WERI-Rb-1 (cell line): ENCODE measurements around the gene MUC5B.

Source experiments
- DNase-seq: peaks from one replicate; pipeline ENCODE4 v3.0.0-alpha.2; 2020
- H3K27ac ChIP-seq: fragments of 250-450 bp; sonication (Bioruptor Pico); 2 replicates; pipeline ENCODE4 v1.5.1; 2020; ENCODE audit warnings: mild to moderate bottlenecking, moderate library complexity
- H3K27me3 ChIP-seq: fragments of 250-450 bp; sonication (Bioruptor Pico); 2 replicates; pipeline ENCODE4 v1.5.1; 2021; ENCODE audit warnings: mild to moderate bottlenecking, low read depth, moderate library complexity; ENCODE audit not compliant: insufficient read depth, severe bottlenecking
- H3K36me3 ChIP-seq: fragments of 250-450 bp; sonication (Bioruptor Pico); 2 replicates; pipeline ENCODE4 v1.5.1; 2020; ENCODE audit warnings: mild to moderate bottlenecking, moderate library complexity
- H3K4me3 ChIP-seq: 2 replicates; pipeline ENCODE4 v1.5.1; 2011; ENCODE audit warnings: low read depth, mild to moderate bottlenecking, control low read depth, low read length
- H3K9me3 ChIP-seq: fragments of 250-450 bp; sonication (Bioruptor Pico); 2 replicates; pipeline ENCODE4 v1.5.1; 2021; ENCODE audit warnings: mild to moderate bottlenecking, moderate library complexity; ENCODE audit not compliant: severe bottlenecking
- TF ChIP-seq, protein P1 (sequence below): IDR thresholded peaks from 2 replicates; pipeline ENCODE4 v1.5.1; 2011; ENCODE audit warnings: low read depth, mild to moderate bottlenecking, control low read depth, inconsistent platforms, low read length

MUC5B gene

DNA sequence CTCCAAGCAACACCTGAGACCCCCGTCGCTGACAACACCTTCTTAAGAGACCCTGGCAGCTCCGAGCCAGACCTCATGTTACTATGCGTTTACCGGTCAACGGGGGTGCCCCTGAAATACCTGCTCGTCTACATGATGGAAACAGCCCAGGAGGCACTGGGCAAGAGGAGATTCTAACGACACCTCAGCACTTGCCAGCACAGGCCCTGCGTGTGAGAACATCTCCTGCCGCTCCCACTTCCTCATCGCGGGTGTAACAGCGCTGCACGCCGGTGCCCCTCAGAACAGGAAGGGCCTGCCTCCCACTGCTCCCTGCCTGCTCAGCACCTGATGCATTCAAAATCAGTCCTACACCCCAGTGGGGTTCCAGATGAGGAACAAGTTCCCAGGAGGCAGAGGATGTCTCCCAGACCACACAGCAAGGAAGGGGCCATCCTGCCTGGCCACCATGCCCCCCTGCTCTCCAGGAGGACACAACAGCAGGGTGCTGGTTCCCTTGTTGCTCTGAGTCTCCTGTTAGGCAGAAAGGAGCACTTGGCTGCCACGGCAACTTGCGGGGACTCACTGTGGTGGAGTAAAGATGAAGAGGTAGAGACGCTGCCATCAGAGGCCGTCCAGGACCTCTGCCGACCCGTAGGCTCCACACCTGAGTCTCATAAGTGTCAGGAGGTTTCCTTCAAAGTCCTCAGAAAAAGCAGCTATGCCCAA is 84.5 kb downstream of the MUC5B start:
- H3K36me3 ChIP-seq: peaks cover 25% of the 10 kb centered on the region
- DNase-seq: no peak
- no peak overlapping the region for H3K27ac ChIP-seq
- TF ChIP-seq, protein P1, sequence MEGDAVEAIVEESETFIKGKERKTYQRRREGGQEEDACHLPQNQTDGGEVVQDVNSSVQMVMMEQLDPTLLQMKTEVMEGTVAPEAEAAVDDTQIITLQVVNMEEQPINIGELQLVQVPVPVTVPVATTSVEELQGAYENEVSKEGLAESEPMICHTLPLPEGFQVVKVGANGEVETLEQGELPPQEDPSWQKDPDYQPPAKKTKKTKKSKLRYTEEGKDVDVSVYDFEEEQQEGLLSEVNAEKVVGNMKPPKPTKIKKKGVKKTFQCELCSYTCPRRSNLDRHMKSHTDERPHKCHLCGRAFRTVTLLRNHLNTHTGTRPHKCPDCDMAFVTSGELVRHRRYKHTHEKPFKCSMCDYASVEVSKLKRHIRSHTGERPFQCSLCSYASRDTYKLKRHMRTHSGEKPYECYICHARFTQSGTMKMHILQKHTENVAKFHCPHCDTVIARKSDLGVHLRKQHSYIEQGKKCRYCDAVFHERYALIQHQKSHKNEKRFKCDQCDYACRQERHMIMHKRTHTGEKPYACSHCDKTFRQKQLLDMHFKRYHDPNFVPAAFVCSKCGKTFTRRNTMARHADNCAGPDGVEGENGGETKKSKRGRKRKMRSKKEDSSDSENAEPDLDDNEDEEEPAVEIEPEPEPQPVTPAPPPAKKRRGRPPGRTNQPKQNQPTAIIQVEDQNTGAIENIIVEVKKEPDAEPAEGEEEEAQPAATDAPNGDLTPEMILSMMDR: no peak
- H3K27me3 ChIP-seq: no peaks in the 10 kb centered on the region
- no peak overlapping the region for H3K4me3 ChIP-seq
- peaks cover 23% of the 10 kb centered on the region for H3K9me3 ChIP-seq

DNA sequence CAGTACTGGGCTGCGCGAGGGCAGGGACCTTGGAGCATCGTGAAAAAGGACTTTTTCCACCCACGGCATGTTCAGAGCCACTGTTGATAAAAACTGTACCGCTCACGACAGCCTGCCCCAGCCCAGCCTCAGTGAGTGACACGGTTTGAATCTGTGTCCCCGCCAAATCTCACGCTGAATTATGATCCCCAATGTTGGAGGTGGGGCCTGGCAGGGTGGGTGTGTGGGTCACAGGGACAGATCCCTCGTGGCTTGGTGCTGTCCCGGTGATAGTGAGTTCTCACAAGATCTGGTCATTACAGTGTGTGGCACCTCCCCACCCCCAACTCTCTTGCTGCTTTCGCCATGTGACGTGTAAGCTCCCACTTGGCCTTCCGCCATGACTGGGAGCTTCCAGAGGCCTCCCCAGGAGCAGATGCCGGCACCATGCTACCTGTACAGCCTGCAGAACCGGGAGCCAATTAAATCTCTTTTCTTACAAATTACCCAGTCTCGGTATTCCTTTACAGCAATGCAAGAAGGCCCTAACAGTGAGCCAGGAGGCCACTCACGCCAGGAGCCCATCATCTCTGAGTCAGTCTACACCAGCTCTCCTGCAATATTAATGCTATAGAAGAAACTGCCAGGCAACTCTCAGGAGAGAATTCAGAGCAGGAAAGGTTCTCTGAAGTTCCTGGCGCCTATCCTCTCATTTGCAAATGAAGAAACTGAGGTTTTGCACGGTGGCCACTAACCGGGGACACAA is 85.3 kb downstream of the MUC5B start:
- TF ChIP-seq, protein P1: no peak
- DNase-seq: no peak
- H3K9me3 ChIP-seq: peaks cover 23% of the 10 kb centered on the region
- H3K36me3 ChIP-seq: peaks cover 24% of the 10 kb centered on the region
- H3K27me3 ChIP-seq: no peaks in the 10 kb centered on the region
- H3K4me3 ChIP-seq: peak overlapping the region; percentile 62
- no peak overlapping the region for H3K27ac ChIP-seq

DNA sequence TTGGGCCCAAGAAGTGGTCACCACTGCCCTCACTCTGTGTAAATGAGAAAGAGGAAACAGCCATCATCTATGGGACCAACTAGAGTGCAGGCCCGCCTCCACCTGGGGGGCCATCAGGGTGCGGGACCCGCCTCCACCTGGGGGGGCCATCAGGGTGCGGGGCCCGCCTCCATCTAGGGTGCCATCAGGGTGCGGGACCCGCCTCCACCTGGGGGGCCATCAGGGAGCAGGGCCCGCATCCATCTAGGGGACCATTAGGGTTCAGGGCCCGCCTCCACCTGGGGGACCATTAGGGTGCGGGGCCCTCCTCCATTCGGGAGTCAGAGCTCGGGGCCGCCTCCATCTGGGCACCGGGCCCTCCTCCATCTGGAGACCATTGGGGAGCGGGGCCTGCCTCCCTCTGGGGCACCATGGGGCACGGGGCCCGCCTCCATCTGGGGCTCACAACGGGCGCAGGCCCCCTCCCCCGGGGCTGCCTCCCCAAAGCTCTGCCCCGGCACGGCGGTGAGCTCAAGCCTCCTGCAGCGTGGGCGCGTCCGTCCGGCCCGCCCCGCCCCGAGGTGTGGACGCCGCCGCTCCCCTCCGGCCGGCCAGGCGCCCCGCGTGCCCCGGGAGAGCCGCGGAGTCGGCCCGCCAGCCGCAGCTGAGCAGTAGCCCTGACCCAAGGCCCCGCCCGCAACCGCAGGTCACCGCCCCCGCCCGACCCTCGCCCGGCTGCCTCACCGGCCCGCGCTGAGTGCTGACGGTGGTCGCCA is 86.1 kb downstream of the MUC5B start:
- H3K27ac ChIP-seq: peak overlapping the region; percentile 80
- peak overlapping the region; percentile 62 for H3K4me3 ChIP-seq
- peaks cover 19% of the 10 kb centered on the region for H3K36me3 ChIP-seq
- TF ChIP-seq, protein P1: no peak
- H3K27me3 ChIP-seq: no peaks in the 10 kb centered on the region
- DNase-seq: no peak
- peaks cover 23% of the 10 kb centered on the region for H3K9me3 ChIP-seq

DNA sequence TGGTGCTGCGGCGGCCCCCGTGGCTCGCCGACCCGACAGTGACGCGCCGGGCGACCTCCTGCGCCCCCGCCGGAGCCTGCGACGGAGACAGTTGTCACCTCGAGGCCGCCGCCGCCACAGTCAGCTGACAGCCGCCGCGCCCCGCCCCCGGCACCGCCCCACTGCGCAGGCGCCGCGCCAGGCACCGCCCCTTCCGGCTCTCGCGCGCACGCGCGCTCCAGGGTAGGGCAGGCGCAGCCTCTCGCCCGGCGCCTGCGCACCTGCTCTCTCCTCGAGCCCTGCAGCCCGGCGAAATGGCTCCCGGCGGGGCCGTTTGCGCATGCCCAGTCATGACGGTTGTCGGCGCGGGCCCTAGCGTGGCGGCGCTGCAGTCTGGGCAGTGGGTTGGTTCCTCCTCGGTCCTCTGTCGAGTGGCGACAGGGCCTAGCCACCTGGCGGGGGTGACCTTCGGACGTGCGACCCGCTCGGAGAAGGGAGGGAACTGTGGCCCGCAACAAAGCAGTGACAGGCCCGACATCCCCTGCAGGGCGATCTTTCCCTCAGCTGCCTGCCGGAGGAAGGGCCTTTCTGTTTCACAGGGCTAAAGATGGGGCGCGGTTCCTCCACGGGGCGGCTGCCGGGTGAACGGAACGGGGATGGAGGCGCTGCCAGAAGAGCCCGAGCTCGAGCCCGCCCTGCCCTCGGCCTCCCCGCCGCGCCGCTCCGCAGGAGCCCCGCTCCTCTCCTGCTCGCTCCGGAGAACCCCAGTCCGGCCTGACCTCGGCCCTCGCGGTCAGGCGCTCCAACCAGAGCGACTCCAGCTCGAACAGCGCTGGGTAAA is 86.8 kb downstream of the MUC5B start, which contains the start of gene TOLLIP:
Gene TOLLIP, minus strand, starts transcription at position 135 of the 820 bp plus-strand sequence. Its CDS starts 134 bp downstream, at position 1.
- TF ChIP-seq, protein P1: peak; percentile 26; the same call in 1 of the 2 replicates
- DNase-seq: peak; percentile 95
- peak within 1 kb of the TSS; percentile 62 for H3K4me3 ChIP-seq

DNA sequence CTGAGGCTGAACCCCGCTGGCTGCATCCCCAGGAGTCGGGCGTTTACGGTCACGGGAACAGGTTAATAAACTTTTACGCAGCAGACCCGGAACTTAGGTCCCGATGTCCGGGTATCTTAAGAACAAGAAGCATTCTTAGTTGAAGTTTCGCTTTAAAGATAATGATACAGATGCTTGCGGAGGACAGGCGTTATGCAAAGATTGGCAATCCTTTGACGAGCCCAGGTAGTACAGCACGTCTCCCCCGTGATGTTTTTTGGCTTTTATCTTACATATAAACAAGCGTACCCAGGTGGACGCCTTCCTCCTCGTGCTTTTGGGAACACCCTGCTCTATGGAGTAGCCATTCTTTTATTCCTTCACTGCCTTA is 87.4 kb downstream of the MUC5B start:
- no peak overlapping the region for H3K4me3 ChIP-seq
- TF ChIP-seq, protein P1: no peak
- H3K9me3 ChIP-seq: peaks cover 31% of the 10 kb centered on the region
- peaks cover 14% of the 10 kb centered on the region for H3K36me3 ChIP-seq
- H3K27ac ChIP-seq: peak overlapping the region; percentile 89
- H3K27me3 ChIP-seq: no peaks in the 10 kb centered on the region
- DNase-seq: no peak

More for the DNA sequence above, 86.8 kb downstream of the MUC5B start, which contains the start of gene TOLLIP:
- Histone ChIP-seq H3K27ac (peak within 1 kb of the TSS; percentile 89), H3K36me3 (peaks cover 19% of the 10 kb centered on the region), H3K9me3 (peaks cover 27% of the 10 kb centered on the region), H3K27me3 (no peaks in the 10 kb centered on the region)
